Fibroblast of villous mesenchyme (primary cell): ENCODE results near the gene CD164L2. TPM values are rescaled to one million over a fixed set of nuclear protein-coding genes. Genes with fewer than 3 reads are reported as not detected.

Source experiments
- DNase-seq: peaks from one replicate; pipeline ENCODE4 v3.0.0-alpha.2; 2010; ENCODE audit warnings: low read depth
- H3K4me3 ChIP-seq: 2 replicates; pipeline ENCODE4 v1.5.1; 2011; ENCODE audit warnings: low read depth, mild to moderate bottlenecking, low read length
- total RNA-seq: library from RNA; depleted of rRNA; stranded (reverse); fragments of >200 nt; gene quantifications from 2 replicates; pipeline ENCODE4 v1.2.3, GENCODE V29; 2012
- TF ChIP-seq, protein P1 (sequence below): IDR thresholded peaks from 2 replicates; pipeline ENCODE4 v1.5.1; 2012; ENCODE audit warnings: low read depth, mild to moderate bottlenecking, low read length; ENCODE audit not compliant: insufficient read depth

The CD164L2 gene
- total RNA-seq, 1 donor, result not detected

DNA sequence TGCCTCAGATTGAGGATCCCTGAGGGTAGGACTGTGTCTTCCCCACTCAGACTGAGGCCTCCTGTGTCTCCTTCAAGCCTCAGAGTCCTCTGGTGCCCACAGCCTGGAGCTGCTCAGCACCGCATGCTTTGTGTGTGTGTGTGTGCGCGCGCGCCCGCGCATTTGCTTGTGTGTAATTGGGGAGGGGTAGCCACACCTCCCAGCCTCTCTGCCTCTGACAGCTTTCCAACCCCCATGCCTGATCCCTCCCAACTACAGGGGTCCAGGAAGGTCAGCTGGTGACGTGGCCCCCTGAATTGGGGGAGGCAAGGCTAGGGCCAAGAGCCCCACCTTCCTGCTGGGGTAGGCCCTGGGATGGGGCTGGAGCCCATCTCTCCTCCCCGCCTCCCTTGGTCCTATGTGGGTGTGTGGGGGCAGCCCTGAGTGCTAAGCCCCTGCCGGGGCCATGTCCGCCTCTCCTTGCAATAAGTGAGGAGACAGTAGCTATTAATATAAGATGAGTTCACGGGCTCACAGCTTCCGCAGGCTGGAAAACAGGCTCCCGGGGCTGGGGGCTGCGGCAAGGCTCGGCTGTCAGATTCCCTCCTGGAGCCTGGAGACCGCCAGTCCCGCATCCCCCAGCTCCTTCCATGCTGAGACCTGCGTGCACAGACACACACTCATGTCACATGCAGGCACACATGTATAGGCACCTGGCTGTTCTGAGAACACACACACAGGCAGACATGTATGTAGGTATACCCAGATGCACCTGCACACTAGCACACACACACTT lies 16.3 kb upstream of the CD164L2 start:
- no peak for DNase-seq
- TF ChIP-seq, protein P1, sequence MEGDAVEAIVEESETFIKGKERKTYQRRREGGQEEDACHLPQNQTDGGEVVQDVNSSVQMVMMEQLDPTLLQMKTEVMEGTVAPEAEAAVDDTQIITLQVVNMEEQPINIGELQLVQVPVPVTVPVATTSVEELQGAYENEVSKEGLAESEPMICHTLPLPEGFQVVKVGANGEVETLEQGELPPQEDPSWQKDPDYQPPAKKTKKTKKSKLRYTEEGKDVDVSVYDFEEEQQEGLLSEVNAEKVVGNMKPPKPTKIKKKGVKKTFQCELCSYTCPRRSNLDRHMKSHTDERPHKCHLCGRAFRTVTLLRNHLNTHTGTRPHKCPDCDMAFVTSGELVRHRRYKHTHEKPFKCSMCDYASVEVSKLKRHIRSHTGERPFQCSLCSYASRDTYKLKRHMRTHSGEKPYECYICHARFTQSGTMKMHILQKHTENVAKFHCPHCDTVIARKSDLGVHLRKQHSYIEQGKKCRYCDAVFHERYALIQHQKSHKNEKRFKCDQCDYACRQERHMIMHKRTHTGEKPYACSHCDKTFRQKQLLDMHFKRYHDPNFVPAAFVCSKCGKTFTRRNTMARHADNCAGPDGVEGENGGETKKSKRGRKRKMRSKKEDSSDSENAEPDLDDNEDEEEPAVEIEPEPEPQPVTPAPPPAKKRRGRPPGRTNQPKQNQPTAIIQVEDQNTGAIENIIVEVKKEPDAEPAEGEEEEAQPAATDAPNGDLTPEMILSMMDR, result no peak
- no peak overlapping the region for H3K4me3 ChIP-seq

DNA sequence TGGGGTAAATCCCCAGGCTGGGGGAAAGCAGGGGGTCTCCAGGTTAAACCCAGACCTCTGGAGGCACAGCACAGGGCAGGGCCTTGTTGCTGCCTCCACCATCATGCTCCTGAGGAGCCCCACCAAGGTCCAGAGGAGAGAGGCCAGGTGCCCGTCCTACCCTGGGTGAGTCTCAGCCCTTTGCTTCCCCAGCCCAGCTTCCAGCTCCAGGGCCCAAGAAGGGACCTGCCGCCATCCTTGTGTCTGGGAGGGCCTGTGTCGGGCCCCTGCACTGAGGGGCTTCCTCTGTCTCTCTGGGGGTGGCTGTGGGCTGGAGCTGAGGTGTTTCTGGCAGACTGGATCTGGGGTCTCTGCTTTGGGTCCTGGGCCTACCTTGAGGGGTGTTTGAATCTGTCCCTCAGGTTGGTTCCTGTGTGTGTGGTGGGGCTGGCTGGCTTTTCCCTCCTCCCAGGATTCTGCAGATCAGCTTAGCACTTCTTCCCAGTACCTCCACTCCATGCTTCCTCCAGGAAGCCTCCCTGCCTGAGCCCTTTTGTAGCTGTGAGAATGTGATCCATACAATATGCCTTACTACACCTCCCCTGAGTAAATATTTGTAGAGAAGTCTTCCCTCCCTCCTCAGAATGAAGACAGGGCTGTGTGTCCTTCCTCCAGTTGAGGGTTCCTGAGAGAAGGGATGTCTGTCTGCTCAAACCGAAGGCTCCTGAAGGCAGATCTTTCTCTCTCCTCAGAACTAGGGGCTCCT lies 15.4 kb upstream of the CD164L2 start:
- TF ChIP-seq, protein P1, result no peak
- no peak overlapping the region for H3K4me3 ChIP-seq
- DNase-seq, result no peak

DNA sequence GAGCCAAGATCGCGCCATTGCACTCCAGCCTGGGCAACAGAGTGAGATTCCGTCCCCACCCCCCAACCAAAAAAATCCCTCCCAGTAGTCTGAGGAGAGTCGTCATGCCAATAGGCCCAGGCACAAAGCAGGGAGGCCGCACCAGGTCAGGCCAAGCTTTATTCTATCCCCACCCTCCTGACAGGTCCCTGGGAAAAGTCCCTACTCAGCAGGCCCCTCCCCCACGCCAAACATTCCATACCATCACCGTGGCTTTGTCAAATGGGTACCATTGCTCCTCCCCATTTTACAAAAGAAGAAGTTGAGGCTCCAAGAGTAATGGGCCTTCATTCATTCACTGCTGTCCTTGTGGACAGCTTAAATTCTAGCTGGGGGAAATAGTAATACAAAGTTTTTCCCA lies 14.6 kb upstream of the CD164L2 start:
- DNase-seq, result no peak
- no peak overlapping the region for H3K4me3 ChIP-seq
- TF ChIP-seq, protein P1, result no peak

DNA sequence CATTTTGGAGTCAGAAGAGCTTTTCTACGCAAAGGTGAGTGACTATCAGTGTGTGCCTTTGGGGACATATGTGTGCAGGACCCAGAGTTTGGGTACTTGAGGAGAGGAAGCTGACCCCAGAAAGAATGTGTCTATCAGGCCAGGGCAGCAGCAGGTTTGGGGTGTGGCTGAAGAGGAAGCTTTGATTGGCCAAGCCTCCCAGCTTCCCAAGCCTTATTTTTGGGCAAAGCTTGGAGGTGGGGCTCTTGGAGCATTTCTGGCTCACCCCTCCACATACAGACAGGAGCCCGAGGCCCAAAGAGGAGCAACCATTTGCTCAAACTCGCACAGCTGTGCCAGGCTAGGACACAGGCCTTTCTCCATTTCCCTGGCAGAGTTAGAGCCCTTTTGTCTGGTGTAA lies 14.0 kb upstream of the CD164L2 start:
- H3K4me3 ChIP-seq, result no peak overlapping the region
- no peak for DNase-seq

DNA sequence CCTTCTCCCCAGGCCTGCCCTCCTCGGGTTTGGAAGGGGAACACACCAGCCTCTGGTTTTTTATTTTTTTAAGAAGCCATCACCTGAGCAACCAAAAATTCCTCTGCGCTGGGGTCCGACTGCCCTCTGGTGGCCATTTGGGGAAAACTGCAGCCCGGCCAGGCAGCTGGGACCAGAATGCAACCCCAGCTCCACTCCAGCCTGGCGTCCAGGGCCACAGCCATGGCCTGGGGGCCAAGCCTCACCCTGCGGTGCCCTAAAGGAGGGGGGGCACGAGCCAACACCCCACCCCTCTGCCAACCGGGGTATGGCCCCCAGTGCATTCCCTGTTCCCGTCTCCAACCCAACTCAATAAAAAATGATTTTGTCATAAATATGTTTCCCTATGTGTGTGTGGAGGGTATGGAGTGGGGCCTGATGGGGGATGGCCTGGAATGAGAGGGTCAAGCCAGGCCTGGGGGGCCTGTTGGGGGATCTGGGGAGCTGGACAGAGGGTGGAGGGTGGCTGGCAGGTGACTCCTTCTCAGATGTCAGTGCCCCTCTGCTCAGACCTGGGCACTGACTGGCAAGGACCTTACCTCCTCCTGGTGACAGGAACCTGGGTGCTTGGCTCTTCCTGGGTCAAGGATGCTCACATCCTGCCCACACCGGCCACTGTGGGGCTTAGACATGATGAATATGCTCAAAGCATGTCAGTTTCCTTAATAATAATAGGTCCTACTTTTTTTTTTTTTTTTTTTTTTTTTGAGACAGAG lies 12.5 kb upstream of the CD164L2 start:
- TF ChIP-seq, protein P1, result peak; percentile 94
- peak; percentile 65 for DNase-seq
- H3K4me3 ChIP-seq, result no peak overlapping the region

More for the DNA sequence above, 14.0 kb upstream of the CD164L2 start:
- TF ChIP-seq, protein P1, result no peak

DNA sequence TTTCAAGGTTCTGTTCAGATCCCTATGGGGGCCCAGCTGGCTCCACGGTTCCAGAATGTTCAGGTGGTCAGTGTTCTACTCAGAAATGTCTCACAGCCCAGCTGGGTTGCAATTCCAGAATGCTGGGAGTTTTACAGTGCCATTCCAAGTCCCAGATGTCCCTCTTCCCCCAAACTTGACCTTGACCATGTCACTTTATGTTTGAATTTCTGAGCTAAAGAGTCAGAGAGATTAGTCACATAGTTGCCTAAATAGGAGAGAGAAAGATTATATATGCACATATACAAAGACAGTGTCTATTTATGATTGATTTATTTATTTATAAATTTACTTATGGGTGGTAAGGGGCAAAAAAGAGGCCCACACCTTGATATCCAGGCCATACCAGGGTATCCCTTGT lies 11.8 kb upstream of the CD164L2 start:
- DNase-seq, result no peak
- TF ChIP-seq, protein P1, result no peak
- no peak overlapping the region for H3K4me3 ChIP-seq
